Keratinocyte (primary cell): ENCODE measurements around the gene CDCP1. TPM values are rescaled to one million over a fixed set of nuclear protein-coding genes. Genes with fewer than 3 reads are reported as not detected.

Experiments
- DNase-seq: peaks from one replicate; pipeline ENCODE4 v3.0.0-alpha.2; 2011; ENCODE audit warnings: low read depth, missing footprints, low spot score
- FAIRE-seq: peaks from 2 replicates; lab custom pipeline; 2011; peaks lifted over from hg19 to GRCh38; lab: Jason Lieb, UNC
- H2AFZ ChIP-seq: 2 replicates; pipeline ENCODE4 v1.6.0; 2012; ENCODE audit warnings: low read length, control low read depth, inconsistent platforms; ENCODE audit not compliant: control insufficient read depth
- H3K27ac ChIP-seq: 2 replicates; pipeline ENCODE4 v1.5.1; 2011; ENCODE audit warnings: low read length; ENCODE audit not compliant: control insufficient read depth, insufficient read depth
- H3K27me3 ChIP-seq: 3 replicates; pipeline ENCODE4 v1.6.0; 2011; ENCODE audit warnings: low read length; ENCODE audit not compliant: control insufficient read depth, insufficient read depth; ENCODE audit errors: extremely low read depth
- H3K36me3 ChIP-seq, 2 experiments: 2 replicates in 1 of 2; 3 replicates in 1 of 2; pipeline ENCODE4 v1.5.1; 2011; ENCODE audit warnings: low read length in 2 of 2, mild to moderate bottlenecking in 1 of 2; ENCODE audit not compliant: control insufficient read depth in 2 of 2, insufficient read depth in 2 of 2; ENCODE audit errors: extremely low read depth in 1 of 2
- H3K4me1 ChIP-seq: 3 replicates; pipeline ENCODE4 v1.5.1; 2011; ENCODE audit warnings: low read length; ENCODE audit not compliant: control insufficient read depth, insufficient read depth; ENCODE audit errors: extremely low read depth
- H3K4me2 ChIP-seq: 3 replicates; pipeline ENCODE4 v1.6.0; 2011; ENCODE audit warnings: low read depth, low read length; ENCODE audit not compliant: control insufficient read depth, insufficient read depth; ENCODE audit errors: extremely low read depth
- H3K4me3 ChIP-seq, 3 experiments: fragments of 200-600 bp in 1 of 3; sonication (generic) in 1 of 3; 2 replicates in 2 of 3; 3 replicates in 1 of 3; pipeline ENCODE4 v1.5.1; 2011 to 2016; ENCODE audit warnings: low read length in 3 of 3, mild to moderate bottlenecking in 3 of 3, control low read depth in 2 of 3, inconsistent platforms in 1 of 3, low read depth in 1 of 3, mixed read lengths in 1 of 3, mixed run types in 1 of 3, moderate library complexity in 1 of 3; ENCODE audit not compliant: control insufficient read depth in 2 of 3, insufficient read depth in 2 of 3; ENCODE audit errors: extremely low read depth in 1 of 3
- H3K79me2 ChIP-seq: 2 replicates; pipeline ENCODE4 v1.6.0; 2012; ENCODE audit warnings: low read length; ENCODE audit not compliant: control insufficient read depth, insufficient read depth
- H3K9ac ChIP-seq: 3 replicates; pipeline ENCODE4 v1.6.0; 2011; ENCODE audit warnings: low read length; ENCODE audit not compliant: control insufficient read depth, insufficient read depth; ENCODE audit errors: extremely low read depth
- H3K9me1 ChIP-seq: 3 replicates; pipeline ENCODE4 v1.6.0; 2011; ENCODE audit warnings: low read length; ENCODE audit not compliant: control insufficient read depth, insufficient read depth; ENCODE audit errors: extremely low read depth
- H3K9me3 ChIP-seq: 2 replicates; pipeline ENCODE4 v1.5.1; 2012; ENCODE audit warnings: low read depth, low read length; ENCODE audit not compliant: control insufficient read depth
- H4K20me1 ChIP-seq: 3 replicates; pipeline ENCODE4 v1.6.0; 2011; ENCODE audit warnings: low read length; ENCODE audit not compliant: control insufficient read depth, insufficient read depth; ENCODE audit errors: extremely low read depth
- CTCF ChIP-seq, 3 experiments: IDR thresholded peaks in 1 of 3; conservative IDR thresholded peaks in 1 of 3; optimal IDR thresholded peaks in 1 of 3; 2 replicates in 2 of 3; 3 replicates in 1 of 3; pipeline versions ENCODE3 to v1.5.1; 2011; ENCODE audit warnings: low read length in 3 of 3, mild to moderate bottlenecking in 3 of 3, moderate library complexity in 2 of 3, control low read depth in 1 of 3, inconsistent platforms in 1 of 3; ENCODE audit not compliant: insufficient read depth in 2 of 3; ENCODE audit errors: extremely low read depth in 1 of 3
- EZH2 ChIP-seq: IDR thresholded peaks from one replicate; pipeline ENCODE4 v1.6.1; 2012; ENCODE audit warnings: inconsistent platforms, mild to moderate bottlenecking, low read length, moderate library complexity
- dilution Hi-C: fragments of 300-500 bp; cut with MboI; formaldehyde crosslinking; loops from one replicate; pipeline ENCODE4 v1.7.0; 2020; ENCODE audit warnings: low sequenced_read_pairs; ENCODE audit not compliant: extremely low pct_ligation_motif_present
- polyA plus RNA-seq, 5 experiments: library from polyadenylated mRNA; depleted of rRNA in 3 of 5; stranded (reverse) in 3 of 5; stranded (forward) in 1 of 5; unstranded in 1 of 5; fragments of >200 nt; gene quantifications; 1 replicate in 1 of 5; 2 replicates in 3 of 5; 3 replicates in 1 of 5; pipeline versions ENCODE4 v1.2.1 to v1.2.3, GENCODE V29; 2011 to 2012; ENCODE audit warnings: missing spikeins in 2 of 5, low read depth in 1 of 5, low replicate concordance in 1 of 5

The CDCP1 gene
- polyA plus RNA-seq, 1 donor (not counting 4 experiments of a cell fraction or from before 2014, with no cell fraction given): 85.8 TPM

- Histone ChIP-seq H3K79me2 (peaks cover 93% of the 10 kb centered on the region), H2AFZ (no peak overlapping the region), H4K20me1 (peaks cover 19% of the 10 kb centered on the region), H3K27ac (no peak overlapping the region), H3K4me2 (no peak overlapping the region), H3K4me1 (peaks cover 78% of the 10 kb centered on the region), H3K9me3 (no peaks in the 10 kb centered on the region), H3K9ac (no peak overlapping the region), H3K4me3 (no peak overlapping the region), H3K9me1 (peaks cover 8% of the 10 kb centered on the region), H3K36me3 (peaks cover 10 to 43% of the 10 kb centered on the region in 2 experiments), H3K27me3 (no peaks in the 10 kb centered on the region)
- TF ChIP-seq CTCF (optimal IDR thresholded peaks at IDR 0.05 in 1 of 3, IDR thresholded peaks at IDR 0.05 in 1 of 3, conservative IDR thresholded peaks at IDR 0.05 in 1 of 3; ENCODE audit: extremely low read depth in 1 of 3, insufficient read depth in 2 of 3, low read length in 3 of 3) (no peak), EZH2 (no peak)
- FAIRE-seq: no peak
- no peak for DNase-seq
- dilution Hi-C loops: no loop called here
Measured at GRCh38 chr3:45131201-45131600, 15.0 kb downstream of the CDCP1 start.

DNA sequence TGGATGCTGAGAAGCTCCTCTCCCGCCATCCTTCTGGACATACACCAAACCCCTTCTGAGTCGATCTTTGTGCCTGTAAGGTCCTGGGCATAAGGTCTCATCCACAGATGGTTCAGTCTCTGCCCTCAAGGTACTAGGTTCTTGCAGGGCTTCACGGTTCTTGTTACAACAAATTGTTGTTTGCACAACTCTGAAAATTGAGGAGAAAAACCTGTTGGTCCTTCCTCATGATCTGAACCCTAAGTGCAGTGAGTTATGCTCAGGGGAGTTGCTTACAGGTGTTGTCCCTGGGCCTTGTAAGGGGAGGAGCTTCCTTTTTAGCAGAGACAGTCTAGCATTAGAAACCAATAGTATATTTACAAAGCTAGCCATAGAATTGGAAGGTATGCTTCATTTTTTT is 15.7 kb downstream of the CDCP1 start:
- Histone ChIP-seq H3K27ac (no peak overlapping the region), H3K9me1 (peaks cover 8% of the 10 kb centered on the region), H3K79me2 (peaks cover 92% of the 10 kb centered on the region), H2AFZ (no peak overlapping the region), H3K4me1 (peaks cover 81% of the 10 kb centered on the region), H3K9ac (no peak overlapping the region), H3K36me3 (peaks cover 10 to 46% of the 10 kb centered on the region in 2 experiments), H3K9me3 (no peaks in the 10 kb centered on the region), H3K4me2 (no peak overlapping the region), H3K4me3 (no peak overlapping the region), H3K27me3 (no peaks in the 10 kb centered on the region), H4K20me1 (peaks cover 21% of the 10 kb centered on the region)
- peak; percentile 46 for FAIRE-seq
- dilution Hi-C loops: no loop called here
- no peak for TF ChIP-seq CTCF (optimal IDR thresholded peaks at IDR 0.05 in 1 of 3, IDR thresholded peaks at IDR 0.05 in 1 of 3, conservative IDR thresholded peaks at IDR 0.05 in 1 of 3; ENCODE audit: extremely low read depth in 1 of 3, insufficient read depth in 2 of 3, low read length in 3 of 3)
- no peak for DNase-seq
